Measurements from ENCODE around the gene KLHL13.

The KLHL13 gene

GRCh38 chrX:117996918-117997480 lies 119.6 kb downstream of the KLHL13 start:
- TF ChIP-seq EZH2 (IDR thresholded peaks at IDR 0.05; ENCODE audit: borderline replicate concordance, low read length) = no peak
- no peak for TF ChIP-seq CTCF (IDR thresholded peaks at IDR 0.05; ENCODE audit: low read length)

GRCh38 chrX:117996408-117996807 lies 120.2 kb downstream of the KLHL13 start:
- H2AFZ ChIP-seq (ENCODE audit: low read length) = no peak overlapping the region
- no peaks in the 10 kb centered on the region for H3F3A ChIP-seq (ENCODE audit: insufficient read depth, low read length)
- no peaks in the 10 kb centered on the region for H3K36me3 ChIP-seq (ENCODE audit: insufficient read depth, low read length)
- no peaks in the 10 kb centered on the region for H3K9me2 ChIP-seq (ENCODE audit: low read depth, low read length)
- H4K20me1 ChIP-seq (ENCODE audit: insufficient read depth, low read length) = no peaks in the 10 kb centered on the region
- no peaks in the 10 kb centered on the region for H3K79me2 ChIP-seq (ENCODE audit: insufficient read depth, low read length)
- no peaks in the 10 kb centered on the region for H3K27me3 ChIP-seq (ENCODE audit: insufficient read depth, low read length)
- no peaks in the 10 kb centered on the region for H3K9me3 ChIP-seq (ENCODE audit: low read length)
- no peak overlapping the region for H3K4me2 ChIP-seq (ENCODE audit: low read length)
- H3K4me3 ChIP-seq (ENCODE audit: low read depth, low read length, poor library complexity, severe bottlenecking) = no peak overlapping the region
- TF ChIP-seq EZH2 (IDR thresholded peaks at IDR 0.05; ENCODE audit: borderline replicate concordance, low read length) = no peak
- TF ChIP-seq CTCF (IDR thresholded peaks at IDR 0.05; ENCODE audit: low read length) = no peak
- no peaks in the 10 kb centered on the region for H3K4me1 ChIP-seq (ENCODE audit: insufficient read depth, low read length, severe bottlenecking)
- H3K27ac ChIP-seq (ENCODE audit: low read depth, low read length, poor library complexity, severe bottlenecking) = no peak overlapping the region
- H3K9ac ChIP-seq (ENCODE audit: low read length) = no peak overlapping the region

More at GRCh38 chrX:117996918-117997480, 119.6 kb downstream of the KLHL13 start:
- Histone ChIP-seq H4K20me1 (ENCODE audit: insufficient read depth, low read length) (no peaks in the 10 kb centered on the region), H2AFZ (ENCODE audit: low read length) (no peak overlapping the region), H3K36me3 (ENCODE audit: insufficient read depth, low read length) (no peaks in the 10 kb centered on the region), H3K4me3 (ENCODE audit: low read depth, low read length, poor library complexity, severe bottlenecking) (no peak overlapping the region), H3F3A (ENCODE audit: insufficient read depth, low read length) (no peaks in the 10 kb centered on the region), H3K4me2 (ENCODE audit: low read length) (no peak overlapping the region), H3K9me3 (ENCODE audit: low read length) (no peaks in the 10 kb centered on the region), H3K79me2 (ENCODE audit: insufficient read depth, low read length) (no peaks in the 10 kb centered on the region), H3K9me2 (ENCODE audit: low read depth, low read length) (no peaks in the 10 kb centered on the region), H3K9ac (ENCODE audit: low read length) (no peak overlapping the region), H3K27ac (ENCODE audit: low read depth, low read length, poor library complexity, severe bottlenecking) (no peak overlapping the region), H3K4me1 (ENCODE audit: insufficient read depth, low read length, severe bottlenecking) (no peaks in the 10 kb centered on the region), H3K27me3 (ENCODE audit: insufficient read depth, low read length) (no peaks in the 10 kb centered on the region)

GRCh38 chrX:117995378-117995777 lies 121.2 kb downstream of the KLHL13 start:
- Histone ChIP-seq H3K9ac (ENCODE audit: low read length) (no peak overlapping the region), H3K4me3 (ENCODE audit: low read depth, low read length, poor library complexity, severe bottlenecking) (no peak overlapping the region), H3K79me2 (ENCODE audit: insufficient read depth, low read length) (no peaks in the 10 kb centered on the region), H3K27me3 (ENCODE audit: insufficient read depth, low read length) (no peaks in the 10 kb centered on the region), H2AFZ (ENCODE audit: low read length) (no peak overlapping the region), H3K4me2 (ENCODE audit: low read length) (no peak overlapping the region), H3K27ac (ENCODE audit: low read depth, low read length, poor library complexity, severe bottlenecking) (no peak overlapping the region), H4K20me1 (ENCODE audit: insufficient read depth, low read length) (no peaks in the 10 kb centered on the region), H3F3A (ENCODE audit: insufficient read depth, low read length) (no peaks in the 10 kb centered on the region), H3K9me2 (ENCODE audit: low read depth, low read length) (no peaks in the 10 kb centered on the region), H3K4me1 (ENCODE audit: insufficient read depth, low read length, severe bottlenecking) (no peaks in the 10 kb centered on the region), H3K9me3 (ENCODE audit: low read length) (no peaks in the 10 kb centered on the region), H3K36me3 (ENCODE audit: insufficient read depth, low read length) (no peaks in the 10 kb centered on the region)
- TF ChIP-seq EZH2 (IDR thresholded peaks at IDR 0.05; ENCODE audit: borderline replicate concordance, low read length) = no peak
- TF ChIP-seq CTCF (IDR thresholded peaks at IDR 0.05; ENCODE audit: low read length) = no peak

All from OCI-LY1 (cell line).